Measurements from ENCODE around the gene SLC26A1. TPM values are rescaled to one million over a fixed set of nuclear protein-coding genes. Genes with fewer than 3 reads are reported as not detected.

The SLC26A1 gene
- total and polyA plus RNA-seq, 4 experiments from 2014 or later: 0.55 to 1.6 (median 0.81) TPM

- POLR2A ChIA-PET (ENCODE audit: partially characterized antibody): no interaction called here
Observed at GRCh38 chr4:1027219-1027914, 34.2 kb upstream of the SLC26A1 start.

DNA sequence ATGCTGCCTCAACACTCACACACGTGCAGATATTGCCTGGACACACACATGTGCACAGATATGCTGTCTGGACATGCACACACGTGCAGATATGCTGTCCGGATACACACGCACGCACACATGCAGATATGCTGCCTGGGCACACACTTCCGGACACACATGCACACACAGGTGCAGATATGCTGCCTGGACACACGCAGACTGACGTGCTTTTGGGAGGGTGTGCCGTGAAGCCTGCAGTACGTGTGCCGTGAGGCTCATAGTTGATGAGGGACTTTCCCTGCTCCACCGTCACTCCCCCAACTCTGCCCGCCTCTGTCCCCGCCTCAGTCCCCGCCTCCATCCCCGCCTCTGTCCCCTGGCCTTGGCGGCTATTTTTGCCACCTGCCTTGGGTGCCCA lies 32.9 kb upstream of the SLC26A1 start:
- DNase-seq: peak in 4 of 5 donors; percentile 21 to 61 (median 34)
- H3K36me3 ChIP-seq (ENCODE audit: insufficient read depth, low read length): no peaks in the 10 kb centered on the region
- Mint-ChIP-seq H3K27ac (peak overlapping the region in 6 of 7 donors; percentile 4 to 90 (median 58)), H3K4me3 (no peak overlapping the region), H3K36me3 (peaks cover 4 to 5% of the 10 kb centered on the region in 2 donors), H3K4me1 (peaks cover 9 to 13% (median 11%) of the 10 kb centered on the region in 4 donors), H3K9me3 (no peaks in the 10 kb centered on the region), H3K27me3 (no peaks in the 10 kb centered on the region)
- no peak overlapping the region for H3K4me3 ChIP-seq (ENCODE audit: low read length in 2 of 2)
- no peaks in the 10 kb centered on the region for H3K27me3 ChIP-seq (ENCODE audit: insufficient read depth, low read length)
- no peaks in the 10 kb centered on the region for H3K9me3 ChIP-seq (ENCODE audit: control insufficient read depth in 1 of 2, low read length in 2 of 2)
- H3K27ac ChIP-seq (ENCODE audit: low read depth, low read length): no peak overlapping the region
- ChIA-PET POLR2A (ENCODE audit: partially characterized antibody) (no interaction called here), CTCF (ENCODE audit: partially characterized antibody) (no interaction called here)
- H3K4me1 ChIP-seq (ENCODE audit: insufficient read depth, low read length): peaks cover 8% of the 10 kb centered on the region
- intact Hi-C loops (cut with micrococcal nuclease): no loop called here

More at GRCh38 chr4:1027219-1027914, 34.2 kb upstream of the SLC26A1 start:
- no peaks in the 10 kb centered on the region for H3K9me3 ChIP-seq (ENCODE audit: control insufficient read depth in 1 of 2, low read length in 2 of 2)
- intact Hi-C loops (cut with micrococcal nuclease): no loop called here
- H3K4me1 ChIP-seq (ENCODE audit: insufficient read depth, low read length): peaks cover 8% of the 10 kb centered on the region
- H3K9me3 Mint-ChIP-seq: no peaks in the 10 kb centered on the region
- DNase-seq: no peak
- no peak overlapping the region for H3K27ac ChIP-seq (ENCODE audit: low read depth, low read length)
- H3K36me3 Mint-ChIP-seq: peaks cover 4 to 5% of the 10 kb centered on the region in 2 donors
- CTCF ChIA-PET (ENCODE audit: partially characterized antibody): no interaction called here
- no peak overlapping the region for H3K27ac Mint-ChIP-seq
- H3K4me1 Mint-ChIP-seq: peaks cover 9 to 13% (median 11%) of the 10 kb centered on the region in 4 donors
- H3K36me3 ChIP-seq (ENCODE audit: insufficient read depth, low read length): no peaks in the 10 kb centered on the region
- H3K4me3 ChIP-seq (ENCODE audit: low read length in 2 of 2): no peak overlapping the region
- no peak overlapping the region for H3K4me3 Mint-ChIP-seq
- no peaks in the 10 kb centered on the region for H3K27me3 ChIP-seq (ENCODE audit: insufficient read depth, low read length)
- H3K27me3 Mint-ChIP-seq: no peaks in the 10 kb centered on the region

DNA sequence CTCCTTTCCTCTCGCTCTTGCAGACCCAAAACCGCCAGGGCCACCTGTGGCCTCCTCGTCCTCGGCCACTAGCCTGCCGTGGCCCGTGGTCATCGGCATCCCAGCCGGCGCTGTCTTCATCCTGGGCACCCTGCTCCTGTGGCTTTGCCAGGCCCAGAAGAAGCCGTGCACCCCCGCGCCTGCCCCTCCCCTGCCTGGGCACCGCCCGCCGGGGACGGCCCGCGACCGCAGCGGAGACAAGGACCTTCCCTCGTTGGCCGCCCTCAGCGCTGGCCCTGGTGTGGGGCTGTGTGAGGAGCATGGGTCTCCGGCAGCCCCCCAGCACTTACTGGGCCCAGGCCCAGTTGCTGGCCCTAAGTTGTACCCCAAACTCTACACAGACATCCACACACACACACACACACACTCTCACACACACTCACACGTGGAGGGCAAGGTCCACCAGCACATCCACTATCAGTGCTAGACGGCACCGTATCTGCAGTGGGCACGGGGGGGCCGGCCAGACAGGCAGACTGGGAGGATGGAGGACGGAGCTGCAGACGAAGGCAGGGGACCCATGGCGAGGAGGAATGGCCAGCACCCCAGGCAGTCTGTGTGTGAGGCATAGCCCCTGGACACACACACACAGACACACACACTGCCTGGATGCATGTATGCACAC lies 31.8 kb upstream of the SLC26A1 start:
- H3K36me3 Mint-ChIP-seq: peaks cover 4 to 5% of the 10 kb centered on the region in 2 donors
- Histone ChIP-seq H3K27ac (ENCODE audit: low read depth, low read length) (no peak overlapping the region), H3K27me3 (ENCODE audit: insufficient read depth, low read length) (no peaks in the 10 kb centered on the region), H3K36me3 (ENCODE audit: insufficient read depth, low read length) (no peaks in the 10 kb centered on the region), H3K9me3 (ENCODE audit: control insufficient read depth in 1 of 2, low read length in 2 of 2) (no peaks in the 10 kb centered on the region), H3K4me1 (ENCODE audit: insufficient read depth, low read length) (peaks cover 10% of the 10 kb centered on the region), H3K4me3 (ENCODE audit: low read length in 2 of 2) (no peak overlapping the region)
- ChIA-PET POLR2A (ENCODE audit: partially characterized antibody) (no interaction called here), CTCF (ENCODE audit: partially characterized antibody) (no interaction called here)
- H3K4me1 Mint-ChIP-seq: peaks cover 9 to 13% (median 12%) of the 10 kb centered on the region in 4 donors
- H3K9me3 Mint-ChIP-seq: no peaks in the 10 kb centered on the region
- no peak for DNase-seq
- intact Hi-C loops (cut with micrococcal nuclease): no loop called here
- no peaks in the 10 kb centered on the region for H3K27me3 Mint-ChIP-seq
- H3K27ac Mint-ChIP-seq: peak overlapping the region in 2 of 7 donors; percentile 43 to 77
- H3K4me3 Mint-ChIP-seq: no peak overlapping the region

GRCh38 chr4:1023895-1024740 lies 30.9 kb upstream of the SLC26A1 start:
- Histone ChIP-seq H3K4me1 (ENCODE audit: insufficient read depth, low read length) (peaks cover 13% of the 10 kb centered on the region), H3K4me3 (ENCODE audit: low read length in 2 of 2) (no peak overlapping the region), H3K27me3 (ENCODE audit: insufficient read depth, low read length) (no peaks in the 10 kb centered on the region), H3K9me3 (ENCODE audit: control insufficient read depth in 1 of 2, low read length in 2 of 2) (no peaks in the 10 kb centered on the region), H3K27ac (ENCODE audit: low read depth, low read length) (no peak overlapping the region), H3K36me3 (ENCODE audit: insufficient read depth, low read length) (no peaks in the 10 kb centered on the region)
- Mint-ChIP-seq H3K4me1 (peaks cover 9 to 15% (median 12%) of the 10 kb centered on the region in 4 donors), H3K27ac (no peak overlapping the region), H3K9me3 (no peaks in the 10 kb centered on the region), H3K36me3 (peaks cover 4 to 5% of the 10 kb centered on the region in 2 donors), H3K27me3 (no peaks in the 10 kb centered on the region), H3K4me3 (no peak overlapping the region)
- CTCF ChIA-PET (ENCODE audit: partially characterized antibody): no interaction called here
- intact Hi-C loops (cut with micrococcal nuclease): no loop called here
- no peak for DNase-seq
- POLR2A ChIA-PET (ENCODE audit: partially characterized antibody): no interaction called here

GRCh38 chr4:1023075-1023640 lies 30.0 kb upstream of the SLC26A1 start:
- ChIA-PET CTCF (ENCODE audit: partially characterized antibody) (no interaction called here), POLR2A (ENCODE audit: partially characterized antibody) (no interaction called here)
- no peaks in the 10 kb centered on the region for H3K9me3 Mint-ChIP-seq
- Histone ChIP-seq H3K27me3 (ENCODE audit: insufficient read depth, low read length) (no peaks in the 10 kb centered on the region), H3K27ac (ENCODE audit: low read depth, low read length) (no peak overlapping the region), H3K36me3 (ENCODE audit: insufficient read depth, low read length) (no peaks in the 10 kb centered on the region), H3K4me3 (ENCODE audit: low read length in 2 of 2) (no peak overlapping the region), H3K9me3 (ENCODE audit: control insufficient read depth in 1 of 2, low read length in 2 of 2) (no peaks in the 10 kb centered on the region), H3K4me1 (ENCODE audit: insufficient read depth, low read length) (peaks cover 13% of the 10 kb centered on the region)
- H3K27ac Mint-ChIP-seq: no peak overlapping the region
- intact Hi-C loops (cut with micrococcal nuclease): no loop called here
- H3K4me1 Mint-ChIP-seq: peaks cover 9 to 15% (median 12%) of the 10 kb centered on the region in 4 donors
- no peaks in the 10 kb centered on the region for H3K27me3 Mint-ChIP-seq
- DNase-seq: no peak
- H3K4me3 Mint-ChIP-seq: no peak overlapping the region
- peaks cover 4 to 5% of the 10 kb centered on the region in 2 donors for H3K36me3 Mint-ChIP-seq

DNA sequence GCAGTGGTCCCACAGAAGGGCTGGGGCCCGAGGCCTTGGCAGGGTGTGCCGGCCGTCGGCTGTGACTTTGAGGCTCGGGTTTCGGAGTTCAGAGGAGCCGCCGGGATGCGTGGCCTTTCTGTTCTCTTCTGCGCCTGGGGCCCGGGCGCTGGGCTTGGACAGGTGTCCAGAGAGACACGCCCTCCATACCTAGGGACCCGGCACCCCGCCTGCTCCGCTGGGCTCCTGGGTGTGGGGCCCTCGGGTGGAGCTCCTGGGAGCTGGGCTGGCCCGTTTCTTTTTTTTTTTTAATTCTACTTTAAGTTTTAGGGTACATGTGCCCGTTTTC lies 29.5 kb upstream of the SLC26A1 start:
- H3K4me3 ChIP-seq (ENCODE audit: low read length in 2 of 2): no peak overlapping the region
- Mint-ChIP-seq H3K4me3 (no peak overlapping the region), H3K36me3 (peaks cover 4 to 5% of the 10 kb centered on the region in 2 donors), H3K4me1 (peaks cover 9 to 15% (median 12%) of the 10 kb centered on the region in 4 donors), H3K9me3 (no peaks in the 10 kb centered on the region), H3K27me3 (no peaks in the 10 kb centered on the region), H3K27ac (no peak overlapping the region)
- no peak for DNase-seq
- no peaks in the 10 kb centered on the region for H3K36me3 ChIP-seq (ENCODE audit: insufficient read depth, low read length)
- H3K27ac ChIP-seq (ENCODE audit: low read depth, low read length): no peak overlapping the region
- no peaks in the 10 kb centered on the region for H3K9me3 ChIP-seq (ENCODE audit: control insufficient read depth in 1 of 2, low read length in 2 of 2)
- intact Hi-C loops (cut with micrococcal nuclease): no loop called here
- ChIA-PET CTCF (ENCODE audit: partially characterized antibody) (no interaction called here), POLR2A (ENCODE audit: partially characterized antibody) (no interaction called here)
- no peaks in the 10 kb centered on the region for H3K27me3 ChIP-seq (ENCODE audit: insufficient read depth, low read length)
- peaks cover 13% of the 10 kb centered on the region for H3K4me1 ChIP-seq (ENCODE audit: insufficient read depth, low read length)

All from CD4-positive, alpha-beta memory T cell (primary cell).